HEK293 (cell line): Measurements from ENCODE around the gene RGS14.
A peak's percentile ranks its signal among the peaks of the same experiment; 100 is the strongest.

Source experiments
- CTCF ChIP-seq: fragments of 450-650 bp; formaldehyde crosslinking; IDR thresholded peaks from 2 replicates; pipeline ENCODE4 v1.5.1; 2016; ENCODE audit warnings: missing biosample characterization, missing genetic modification characterization
- GLI2 ChIP-seq: fragments of 450-650 bp; formaldehyde crosslinking; IDR thresholded peaks from 2 replicates; pipeline ENCODE4; 2017; ENCODE audit warnings: missing biosample characterization, missing genetic modification characterization, low read depth, borderline replicate concordance
- HOXA7 ChIP-seq: sonication (generic); formaldehyde crosslinking; IDR thresholded peaks from 2 replicates; pipeline ENCODE4 v1.8.1; 2022; ENCODE audit warnings: missing genetic modification reagents, borderline replicate concordance
- HOXD13 ChIP-seq: sonication (generic); formaldehyde crosslinking; IDR thresholded peaks from 2 replicates; pipeline ENCODE4 v1.8.0; 2022; ENCODE audit warnings: missing genetic modification reagents, borderline replicate concordance
- KLF10 ChIP-seq: fragments of 450-650 bp; IDR thresholded peaks from 2 replicates; pipeline ENCODE4 v1.5.1; 2018; ENCODE audit warnings: missing biosample characterization, mild to moderate bottlenecking, missing genetic modification characterization
- KLF16 ChIP-seq: fragments of 450-650 bp; formaldehyde crosslinking; IDR thresholded peaks from 2 replicates; pipeline ENCODE4 v1.5.1; 2017; ENCODE audit warnings: missing biosample characterization, missing genetic modification characterization
- KLF17 ChIP-seq: fragments of 450-650 bp; formaldehyde crosslinking; IDR thresholded peaks from 2 replicates; pipeline ENCODE4 v1.5.1; 2016; ENCODE audit warnings: missing biosample characterization, missing genetic modification characterization
- KLF7 ChIP-seq: fragments of 450-650 bp; formaldehyde crosslinking; IDR thresholded peaks from 2 replicates; pipeline ENCODE4 v1.5.1; 2016; ENCODE audit warnings: missing biosample characterization, missing genetic modification characterization, borderline replicate concordance
- KLF9 ChIP-seq: fragments of 450-650 bp; formaldehyde crosslinking; IDR thresholded peaks from 2 replicates; pipeline ENCODE4 v1.5.1; 2016; ENCODE audit warnings: missing biosample characterization, missing genetic modification characterization, low read depth
- RBAK ChIP-seq: fragments of 450-650 bp; formaldehyde crosslinking; IDR thresholded peaks from 2 replicates; pipeline ENCODE4 v1.5.1; 2016; ENCODE audit warnings: missing biosample characterization, missing genetic modification characterization
- WT1 ChIP-seq: fragments of 450-650 bp; formaldehyde crosslinking; IDR thresholded peaks from 2 replicates; pipeline ENCODE4 v1.5.1; 2016; ENCODE audit warnings: missing biosample characterization, missing genetic modification characterization
- ZBTB10 ChIP-seq: fragments of 450-650 bp; formaldehyde crosslinking; IDR thresholded peaks from 2 replicates; pipeline ENCODE4 v1.5.1; 2016; ENCODE audit warnings: missing biosample characterization, missing genetic modification characterization
- ZBTB17 ChIP-seq: fragments of 450-650 bp; formaldehyde crosslinking; IDR thresholded peaks from 2 replicates; pipeline ENCODE4 v1.5.1; 2016; ENCODE audit warnings: missing biosample characterization, missing genetic modification characterization
- ZBTB49 ChIP-seq: fragments of 450-650 bp; formaldehyde crosslinking; IDR thresholded peaks from 2 replicates; pipeline ENCODE4 v1.5.1; 2016; ENCODE audit warnings: missing biosample characterization, missing genetic modification characterization, low read depth
- ZEB2 ChIP-seq: fragments of 450-650 bp; formaldehyde crosslinking; IDR thresholded peaks from 2 replicates; pipeline ENCODE4 v1.5.1; 2016; ENCODE audit warnings: missing biosample characterization, missing genetic modification characterization
- ZNF133 ChIP-seq: fragments of 450-650 bp; formaldehyde crosslinking; IDR thresholded peaks from 2 replicates; pipeline ENCODE4 v1.5.1; 2016; ENCODE audit warnings: missing biosample characterization, missing genetic modification characterization
- ZNF146 ChIP-seq: fragments of 450-650 bp; formaldehyde crosslinking; IDR thresholded peaks from 2 replicates; pipeline ENCODE4 v1.5.1; 2016; ENCODE audit warnings: missing biosample characterization, missing genetic modification characterization
- ZNF16 ChIP-seq: fragments of 450-650 bp; formaldehyde crosslinking; IDR thresholded peaks from 2 replicates; pipeline ENCODE4 v1.5.1; 2016; ENCODE audit warnings: low read depth, missing biosample characterization, missing genetic modification characterization
- ZNF202 ChIP-seq: fragments of 450-650 bp; formaldehyde crosslinking; IDR thresholded peaks from 2 replicates; pipeline ENCODE4 v1.5.1; 2016; ENCODE audit warnings: missing biosample characterization, missing genetic modification characterization, borderline replicate concordance
- ZNF24 ChIP-seq: fragments of 450-650 bp; formaldehyde crosslinking; IDR thresholded peaks from 2 replicates; pipeline ENCODE4 v1.5.1; 2016; ENCODE audit warnings: missing biosample characterization, missing genetic modification characterization
- ZNF354C ChIP-seq: fragments of 450-650 bp; formaldehyde crosslinking; IDR thresholded peaks from 2 replicates; pipeline ENCODE4 v1.5.1; 2016; ENCODE audit warnings: missing biosample characterization, missing genetic modification characterization, low read depth, borderline replicate concordance
- ZNF426 ChIP-seq: fragments of 450-650 bp; formaldehyde crosslinking; IDR thresholded peaks from 2 replicates; pipeline ENCODE4 v1.5.1; 2017; ENCODE audit warnings: missing biosample characterization, missing genetic modification characterization, mild to moderate bottlenecking, inconsistent platforms, moderate library complexity
- ZNF521 ChIP-seq: fragments of 450-650 bp; formaldehyde crosslinking; IDR thresholded peaks from 2 replicates; pipeline ENCODE4 v1.5.1; 2017; ENCODE audit warnings: missing biosample characterization, mild to moderate bottlenecking, missing genetic modification characterization
- ZNF529 ChIP-seq: fragments of 450-650 bp; formaldehyde crosslinking; IDR thresholded peaks from 2 replicates; pipeline ENCODE4 v1.5.1; 2017; ENCODE audit warnings: missing genetic modification characterization, missing biosample characterization; ENCODE audit not compliant: insufficient replicate concordance
- ZNF530 ChIP-seq: fragments of 450-650 bp; formaldehyde crosslinking; IDR thresholded peaks from 2 replicates; pipeline ENCODE4 v1.5.1; 2016; ENCODE audit warnings: low read depth, missing biosample characterization, missing genetic modification characterization
- ZNF548 ChIP-seq: fragments of 450-650 bp; formaldehyde crosslinking; IDR thresholded peaks from 2 replicates; pipeline ENCODE4 v1.5.1; 2016; ENCODE audit warnings: missing biosample characterization, missing genetic modification characterization
- ZNF624 ChIP-seq: fragments of 450-650 bp; formaldehyde crosslinking; IDR thresholded peaks from 2 replicates; pipeline ENCODE4 v1.5.1; 2017; ENCODE audit warnings: missing biosample characterization, missing genetic modification characterization
- ZNF76 ChIP-seq: fragments of 450-650 bp; formaldehyde crosslinking; IDR thresholded peaks from 2 replicates; pipeline ENCODE4; 2016; ENCODE audit warnings: low read depth, missing biosample characterization, missing genetic modification characterization, borderline replicate concordance
- ZNF792 ChIP-seq: fragments of 450-650 bp; formaldehyde crosslinking; IDR thresholded peaks from 2 replicates; pipeline ENCODE4 v1.5.1; 2016; ENCODE audit warnings: missing biosample characterization, missing genetic modification characterization
- ZSCAN30 ChIP-seq: fragments of 450-650 bp; IDR thresholded peaks from 2 replicates; pipeline ENCODE4 v1.5.1; 2018; ENCODE audit warnings: missing biosample characterization, mild to moderate bottlenecking, missing genetic modification characterization, moderate library complexity
- ZXDB ChIP-seq: fragments of 450-650 bp; formaldehyde crosslinking; IDR thresholded peaks from 2 replicates; pipeline ENCODE4 v1.5.1; 2016; ENCODE audit warnings: missing biosample characterization, missing genetic modification characterization
- TF ChIP-seq, protein P1 (sequence below): fragments of 450-650 bp; formaldehyde crosslinking; IDR thresholded peaks from 2 replicates; pipeline ENCODE4 v1.5.1; 2016; ENCODE audit warnings: missing biosample characterization, missing genetic modification characterization

RGS14 gene

DNA sequence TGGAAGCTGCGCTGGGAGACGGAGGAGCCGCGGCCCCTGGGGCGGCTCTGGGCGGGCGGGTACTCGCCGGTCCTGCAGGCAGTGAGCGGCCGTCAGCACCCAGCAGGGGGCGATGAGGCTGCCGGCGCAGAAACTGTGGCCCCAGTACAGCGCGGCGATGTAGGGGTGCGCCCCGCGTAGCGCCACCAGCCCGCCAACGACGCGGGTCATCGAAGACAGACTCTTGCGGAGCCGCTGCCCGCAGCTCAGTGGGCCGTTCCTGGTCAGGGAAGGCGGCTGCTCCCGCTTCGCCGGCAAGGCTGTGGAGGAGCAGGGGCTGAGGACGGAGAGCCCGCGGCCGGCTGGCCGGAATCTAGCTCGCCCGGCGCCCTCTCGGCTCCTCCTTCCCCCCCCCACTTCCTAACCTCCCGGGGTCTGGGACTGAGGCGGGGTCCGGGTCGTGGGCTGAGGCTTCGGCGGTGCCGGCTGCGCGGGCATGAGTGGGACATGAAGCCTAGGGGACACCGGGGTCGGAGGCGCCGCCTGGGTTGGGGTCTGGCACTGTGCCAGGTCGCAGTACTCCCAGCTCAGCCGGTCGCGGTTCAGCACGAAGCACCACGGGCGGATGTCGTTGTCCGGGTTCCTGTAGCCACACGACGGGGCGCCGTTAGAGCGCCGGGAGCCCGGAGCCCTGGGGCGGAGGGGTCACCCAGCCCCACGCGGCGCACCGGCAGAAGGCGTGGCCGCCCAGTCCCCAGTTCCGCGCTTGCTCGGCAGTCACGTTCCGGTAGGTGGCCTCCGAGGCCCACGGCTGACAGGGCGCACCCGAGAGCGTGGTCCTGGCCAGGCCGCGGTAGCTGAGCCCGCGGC lies 46.3 kb downstream of the RGS14 start (continued):
- TF ChIP-seq ZNF146 (0 out of 2 replicates have a peak, but pooled peaks have one; percentile 2), ZNF530 (no peak), HOXD13 (CRISPR knock-in tag) (no peak), KLF10 (tag by site-specific recombination) (peak; percentile 84), ZNF548 (no peak), ZNF76 (peak; percentile 53; the same call in 1 of the 2 replicates), ZNF133 (no peak), HOXA7 (no peak), RBAK (tag by site-specific recombination) (no peak), ZNF521 (no peak), ZBTB10 (peak; percentile 93), CTCF (tag by site-specific recombination) (peak; percentile 97), ZNF426 (tag by site-specific recombination) (no peak), ZBTB49 (tag by site-specific recombination) (no peak), ZNF792 (tag by site-specific recombination) (no peak), ZBTB17 (tag by site-specific recombination) (peak; percentile 83), ZNF24 (tag by site-specific recombination) (0 out of 2 replicates have a peak, but pooled peaks have one; percentile 44), KLF16 (tag by site-specific recombination) (peak; percentile 50), ZNF16 (tag by site-specific recombination) (no peak), ZNF624 (tag by site-specific recombination) (peak; percentile 93), ZEB2 (tag by site-specific recombination) (peak; percentile 82), ZXDB (tag by site-specific recombination) (peak; percentile 65), KLF17 (tag by site-specific recombination) (peak; percentile 47; the same call in 1 of the 2 replicates), GLI2 (tag by site-specific recombination) (no peak), ZSCAN30 (tag by site-specific recombination) (peak; percentile 86), ZNF354C (no peak), WT1 (no peak; the same call in 1 of the 2 replicates), ZNF529 (no peak), ZNF202 (tag by site-specific recombination) (no peak), KLF7 (tag by site-specific recombination) (peak; percentile 27; the same call in 1 of the 2 replicates), KLF9 (peak; percentile 91)
- TF ChIP-seq, protein P1, sequence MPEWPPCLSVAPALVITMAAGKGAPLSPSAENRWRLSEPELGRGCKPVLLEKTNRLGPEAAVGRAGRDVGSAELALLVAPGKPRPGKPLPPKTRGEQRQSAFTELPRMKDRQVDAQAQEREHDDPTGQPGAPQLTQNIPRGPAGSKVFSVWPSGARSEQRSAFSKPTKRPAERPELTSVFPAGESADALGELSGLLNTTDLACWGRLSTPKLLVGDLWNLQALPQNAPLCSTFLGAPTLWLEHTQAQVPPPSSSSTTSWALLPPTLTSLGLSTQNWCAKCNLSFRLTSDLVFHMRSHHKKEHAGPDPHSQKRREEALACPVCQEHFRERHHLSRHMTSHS (tag by site-specific recombination): 0 out of 2 replicates have a peak, but pooled peaks have one; percentile 7
